ENCODE measurements around the gene ZFYVE19. TPM values are rescaled to one million over a fixed set of nuclear protein-coding genes. Genes with fewer than 3 reads are reported as not detected.

ZFYVE19 gene
- total RNA-seq, 1 donor from 2014 or later: 25.2 TPM

DNA sequence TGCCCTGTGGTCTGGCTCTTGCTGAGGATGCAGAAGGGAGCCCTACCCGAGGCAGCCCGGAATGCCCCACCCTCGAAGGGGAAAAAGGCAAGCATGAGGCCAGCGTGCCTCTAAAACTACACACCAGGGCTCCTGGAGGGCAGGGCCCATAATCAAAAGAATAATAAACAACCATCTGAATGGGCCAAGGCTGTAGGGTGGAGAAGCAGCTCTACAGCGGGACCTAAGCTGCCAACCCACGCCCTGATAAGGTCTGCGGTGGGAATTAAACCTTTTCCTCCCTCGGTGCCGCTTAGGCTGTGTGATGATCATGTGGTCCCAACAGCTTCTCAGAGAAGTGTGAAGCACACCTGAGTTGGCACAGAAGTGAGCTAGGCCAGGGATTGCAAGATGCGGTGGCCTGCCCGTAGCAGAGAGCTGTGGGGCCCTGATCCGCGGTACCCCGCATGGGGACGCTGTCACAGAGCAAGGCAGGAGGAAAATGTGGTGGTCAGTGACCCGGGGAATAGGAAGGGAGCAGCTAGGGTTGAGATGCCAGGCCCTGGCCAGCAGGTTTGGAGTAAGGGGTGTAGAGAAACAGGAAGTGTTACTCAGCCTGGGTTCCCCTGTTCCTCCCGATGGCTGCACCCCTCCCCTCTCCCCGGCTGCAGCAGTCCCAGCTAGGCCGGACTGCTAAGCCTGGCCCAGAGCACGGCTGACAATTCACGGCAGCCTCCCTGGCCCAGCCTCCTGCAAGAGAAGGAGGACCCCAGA, 38.2 kb upstream of the ZFYVE19 start:
- CTCF ChIA-PET: interaction anchor here (1.2 to 6.6 kb wide), 4 partner anchors 10 to 22 kb away, joined by 3 to 45 read pairs (median 8); no protein-coding TSS in a partner anchor
- POLR2A ChIA-PET: interaction anchor here (1.0 to 3.3 kb wide), 8 partner anchors 9 to 204 kb away, joined by 4 to 49 read pairs (median 14); partner anchors contain the start of genes CCDC32, DNAJC17, RAD51 and VPS18
- peak; percentile 6 for ATAC-seq (ENCODE audit: low read depth)
- intact Hi-C loops (cut with micrococcal nuclease): loop anchor here (1.0 to 5.0 kb wide), 8 partner anchors 13 to 349 kb away; partner anchors contain the start of genes BAHD1, CCDC32, DNAJC17 and INO80
- TF ChIP-seq, protein P1, sequence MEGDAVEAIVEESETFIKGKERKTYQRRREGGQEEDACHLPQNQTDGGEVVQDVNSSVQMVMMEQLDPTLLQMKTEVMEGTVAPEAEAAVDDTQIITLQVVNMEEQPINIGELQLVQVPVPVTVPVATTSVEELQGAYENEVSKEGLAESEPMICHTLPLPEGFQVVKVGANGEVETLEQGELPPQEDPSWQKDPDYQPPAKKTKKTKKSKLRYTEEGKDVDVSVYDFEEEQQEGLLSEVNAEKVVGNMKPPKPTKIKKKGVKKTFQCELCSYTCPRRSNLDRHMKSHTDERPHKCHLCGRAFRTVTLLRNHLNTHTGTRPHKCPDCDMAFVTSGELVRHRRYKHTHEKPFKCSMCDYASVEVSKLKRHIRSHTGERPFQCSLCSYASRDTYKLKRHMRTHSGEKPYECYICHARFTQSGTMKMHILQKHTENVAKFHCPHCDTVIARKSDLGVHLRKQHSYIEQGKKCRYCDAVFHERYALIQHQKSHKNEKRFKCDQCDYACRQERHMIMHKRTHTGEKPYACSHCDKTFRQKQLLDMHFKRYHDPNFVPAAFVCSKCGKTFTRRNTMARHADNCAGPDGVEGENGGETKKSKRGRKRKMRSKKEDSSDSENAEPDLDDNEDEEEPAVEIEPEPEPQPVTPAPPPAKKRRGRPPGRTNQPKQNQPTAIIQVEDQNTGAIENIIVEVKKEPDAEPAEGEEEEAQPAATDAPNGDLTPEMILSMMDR (IDR thresholded peaks at IDR 0.05): no peak
- Mint-ChIP-seq H3K27me3 (no peaks in the 10 kb centered on the region), H3K27ac (peak overlapping the region; percentile 93), H3K9me3 (no peaks in the 10 kb centered on the region), H3K36me3 (ENCODE audit: low read depth) (peaks cover 12% of the 10 kb centered on the region), H3K4me1 (peaks cover 63% of the 10 kb centered on the region), H3K4me3 (peak overlapping the region; percentile 82)
- no peak for DNase-seq

DNA sequence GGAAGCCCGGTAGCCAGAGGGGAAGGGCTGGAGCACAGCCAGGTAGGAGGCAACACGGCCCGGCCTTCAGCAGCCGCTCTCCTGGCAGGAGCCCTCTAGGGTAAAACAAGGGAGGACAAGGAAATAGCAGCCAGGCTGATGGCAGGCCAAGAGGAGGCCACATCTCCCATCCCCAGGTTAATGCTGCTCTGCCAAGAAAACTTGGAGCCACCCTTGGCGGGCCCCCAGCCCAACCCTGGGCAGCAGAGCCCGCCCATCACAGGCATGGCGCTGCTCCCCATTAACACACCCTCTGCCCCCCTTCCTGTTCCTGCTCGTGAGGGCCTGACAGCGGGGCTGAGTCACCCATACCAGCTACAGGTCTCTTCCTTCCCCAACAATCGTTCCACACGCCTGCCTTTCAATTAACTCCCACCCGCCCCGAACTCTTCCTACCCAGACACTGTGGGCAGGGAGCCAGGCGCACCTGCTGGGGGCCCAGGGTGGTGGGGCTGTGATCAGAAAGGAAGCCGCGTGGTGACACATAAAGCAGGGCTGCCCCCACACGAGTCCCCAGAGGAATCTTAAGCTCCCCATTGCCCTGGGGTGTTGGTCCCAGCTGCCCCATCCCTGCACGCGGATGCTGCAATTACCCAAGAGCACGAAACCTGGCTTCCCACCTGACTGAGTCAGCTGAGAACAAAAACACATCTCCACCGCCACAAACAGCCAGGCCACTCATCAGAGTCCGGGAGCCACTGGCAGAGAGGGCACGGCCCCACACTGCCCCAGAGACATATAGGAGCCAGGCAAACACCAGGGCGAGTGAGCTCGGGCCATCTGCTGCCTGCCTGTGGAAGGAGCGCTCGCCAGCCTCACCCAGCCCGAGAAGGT, 37.4 kb upstream of the ZFYVE19 start, which contains the start of gene C15orf62:
Gene C15orf62, plus strand, starts transcription at position 707 of the 873 bp plus-strand sequence. CDS start 516 bp downstream, outside the sequence.
- peak within 1 kb of the TSS; percentile 93 for H3K27ac Mint-ChIP-seq
- peak within 1 kb of the TSS; percentile 82 for H3K4me3 Mint-ChIP-seq
- H3K36me3 Mint-ChIP-seq (ENCODE audit: low read depth): peaks cover 19% of the 10 kb centered on the region
- H3K9me3 Mint-ChIP-seq: no peaks in the 10 kb centered on the region
- ChIA-PET CTCF (interaction anchor here (0.9 to 6.6 kb wide), 5 partner anchors 9 to 216 kb away, joined by 3 to 45 read pairs (median 5); no protein-coding TSS in a partner anchor), POLR2A (interaction anchor here (0.6 to 3.3 kb wide), 17 partner anchors 11 to 1200 kb away, joined by 3 to 49 read pairs (median 6); partner anchors contain the start of genes CCDC32, CHP1, DNAJC17 and EXD1)
- ATAC-seq (ENCODE audit: low read depth) (peak; percentile 84), DNase-seq (peak; percentile 81)
- H3K27me3 Mint-ChIP-seq: no peaks in the 10 kb centered on the region
- intact Hi-C loops (cut with micrococcal nuclease): loop anchor here (1.0 to 5.0 kb wide), 8 partner anchors 13 to 348 kb away; partner anchors contain the start of genes BAHD1, CCDC32, DNAJC17 and INO80
- TF ChIP-seq, protein P1 (IDR thresholded peaks at IDR 0.05): no peak
- peaks cover 59% of the 10 kb centered on the region for H3K4me1 Mint-ChIP-seq

DNA sequence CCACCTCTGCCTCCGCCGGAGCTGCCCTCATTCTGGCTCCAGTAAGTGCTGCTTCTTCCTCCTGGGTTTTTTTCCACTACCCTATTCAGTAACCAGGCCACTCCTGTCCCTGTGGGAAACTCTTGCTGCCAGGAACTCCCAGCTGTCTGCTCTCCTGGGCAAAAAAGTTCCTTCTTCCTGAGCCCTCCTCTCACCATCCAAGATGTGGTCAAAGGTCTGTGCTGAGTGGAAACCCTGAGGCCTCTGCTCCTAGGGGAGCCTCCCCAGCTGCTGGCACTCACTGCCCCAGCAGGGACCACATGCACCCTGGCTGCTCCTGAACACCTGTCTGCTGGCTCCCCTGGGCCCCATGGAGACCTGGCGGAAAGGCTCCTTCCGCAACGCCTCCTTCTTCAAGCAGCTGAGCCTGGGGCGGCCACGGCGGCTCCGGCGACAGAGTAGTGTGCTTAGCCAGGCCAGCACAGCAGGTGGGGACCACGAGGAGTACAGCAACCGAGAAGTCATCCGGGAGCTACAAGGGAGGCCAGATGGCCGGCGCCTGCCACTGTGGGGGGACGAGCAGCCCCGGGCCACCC, 36.7 kb upstream of the ZFYVE19 start:
- intact Hi-C loops (cut with micrococcal nuclease): no loop called here
- ATAC-seq (ENCODE audit: low read depth): no peak
- CTCF ChIA-PET: interaction anchor here (0.9 to 6.6 kb wide), 4 partner anchors 12 to 216 kb away, joined by 3 to 45 read pairs (median 8); no protein-coding TSS in a partner anchor
- peaks cover 52% of the 10 kb centered on the region for H3K4me1 Mint-ChIP-seq
- H3K27ac Mint-ChIP-seq: peak overlapping the region; percentile 93
- POLR2A ChIA-PET: interaction anchor here (0.5 to 3.3 kb wide), 17 partner anchors 12 to 1199 kb away, joined by 3 to 49 read pairs (median 6); partner anchors contain the start of genes CCDC32, CHP1, DNAJC17 and EXD1
- TF ChIP-seq, protein P1 (IDR thresholded peaks at IDR 0.05): no peak
- peak overlapping the region; percentile 82 for H3K4me3 Mint-ChIP-seq
- DNase-seq: peak; percentile 42
- H3K27me3 Mint-ChIP-seq: no peaks in the 10 kb centered on the region
- no peaks in the 10 kb centered on the region for H3K9me3 Mint-ChIP-seq
- H3K36me3 Mint-ChIP-seq (ENCODE audit: low read depth): peaks cover 27% of the 10 kb centered on the region

DNA sequence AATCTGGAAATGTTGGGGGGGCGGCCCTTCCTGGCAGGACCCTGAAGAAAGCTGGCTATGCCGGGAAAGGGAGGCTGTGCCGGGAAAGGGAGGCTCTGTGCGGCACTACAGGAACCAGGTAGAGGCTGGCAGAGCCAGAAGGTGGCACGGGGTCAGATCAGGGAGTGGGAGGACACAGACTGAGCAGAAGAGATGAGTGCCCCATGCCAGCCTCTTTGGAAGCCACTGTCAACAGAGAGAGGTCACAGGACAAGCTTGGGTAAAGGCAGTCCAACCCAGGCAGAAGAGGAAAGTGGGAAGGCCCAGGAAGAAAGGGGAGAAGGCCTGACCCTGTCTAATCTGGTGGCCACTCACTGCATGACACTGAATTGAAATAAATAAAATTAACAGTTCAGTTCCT, 35.6 kb upstream of the ZFYVE19 start:
- TF ChIP-seq, protein P1 (IDR thresholded peaks at IDR 0.05): no peak
- H3K36me3 Mint-ChIP-seq (ENCODE audit: low read depth): peaks cover 37% of the 10 kb centered on the region
- DNase-seq (no peak), ATAC-seq (ENCODE audit: low read depth) (no peak)
- peak overlapping the region; percentile 59 for H3K27ac Mint-ChIP-seq
- no peak overlapping the region for H3K4me3 Mint-ChIP-seq
- H3K4me1 Mint-ChIP-seq: peaks cover 47% of the 10 kb centered on the region
- ChIA-PET POLR2A (interaction anchor here (1.0 to 3.3 kb wide), 6 partner anchors 13 to 463 kb away, joined by 4 to 49 read pairs (median 16); partner anchors contain the start of genes DNAJC17, PLCB2, RAD51 and RPUSD2), CTCF (interaction anchor here (6.6 kb wide), 1 partner anchor 11 kb away, joined by 45 read pairs; no protein-coding TSS in a partner anchor)
- H3K27me3 Mint-ChIP-seq: no peaks in the 10 kb centered on the region
- intact Hi-C loops (cut with micrococcal nuclease): no loop called here
- H3K9me3 Mint-ChIP-seq: no peaks in the 10 kb centered on the region
